HCT116 (cell line): ENCODE results near the gene ITGAE. TPM values are rescaled to one million over a fixed set of nuclear protein-coding genes. Genes with fewer than 3 reads are reported as not detected.
"Not testable (repeated sequence)": the region's sequence is repeated elsewhere in the genome, so short reads cannot be mapped to it uniquely, and the experiment has no call there.

Experiments used
- ATAC-seq: fragments of 200-7000 bp; cut with Tn5 transposase; 2 replicates; pipeline ENCODE4 v1.9.1; 2020; ENCODE audit warnings: mild to moderate bottlenecking, moderate library complexity
- BruUV-seq: library from RNA; stranded (reverse); fragments of 400-500 nt; replicated peaks from 2 replicates; lab custom pipeline; 2021; lab: Mats Ljungman, UMichigan
- CTCF ChIA-PET: fragments of 300-600 bp; sonication (Branson Sonifier 250); formaldehyde crosslinking; loops from one replicate; lab custom pipeline; 2021; ENCODE audit warnings: antibody characterized with exemption; lab: Charles Lee
- POLR2A ChIA-PET: fragments of 300-600, 350-600 bp; sonication (Branson Sonifier 250); formaldehyde crosslinking; loops from one replicate; lab custom pipeline; 2021; ENCODE audit warnings: antibody characterized with exemption; lab: Charles Lee
- RAD21 ChIA-PET, 2 experiments: fragments of 300-600 bp; sonication (Branson Sonifier 250); formaldehyde crosslinking; loops; one replicate each; lab custom pipeline; 2023; ENCODE audit warnings: low total read pairs in 2 of 2; ENCODE audit not compliant: uncharacterized antibody in 2 of 2, unreplicated experiment in 2 of 2, low non-redundant PET in 1 of 2; lab: Charles Lee
- DNase-seq: peaks from one replicate; pipeline ENCODE4 v3.0.0-alpha.2; 2010; ENCODE audit warnings: low read depth, low spot score
- H2AFZ ChIP-seq: fragments of 200-600 bp; shearing (Covaris generic), sonication (generic); 2 replicates; pipeline ENCODE4 v1.6.1; 2017; ENCODE audit warnings: low read depth, mixed run types, mixed read lengths, antibody characterized with exemption, low read length; ENCODE audit not compliant: poor library complexity, severe bottlenecking
- H3K27ac ChIP-seq: 2 replicates; pipeline ENCODE4 v1.5.1; 2012; ENCODE audit warnings: low read depth, low read length
- H3K27me3 ChIP-seq: fragments of 200-600 bp; sonication (generic); 2 replicates; pipeline ENCODE4 v1.6.1; 2016; ENCODE audit warnings: mixed run types, low read length, mixed read lengths; ENCODE audit not compliant: insufficient read depth
- H3K36me3 ChIP-seq, 2 experiments: fragments of 200-500 bp in 1 of 2; fragments of 200-600 bp in 1 of 2; sonication (Bioruptor generic) in 1 of 2; sonication (generic) in 1 of 2; 2 replicates each; pipeline versions ENCODE4 v1.5.1 to v1.6.1; 2014 to 2016; ENCODE audit warnings: low read length in 2 of 2, inconsistent platforms in 1 of 2, mixed read lengths in 1 of 2, mixed run types in 1 of 2; ENCODE audit not compliant: insufficient read depth in 2 of 2, control insufficient read depth in 1 of 2
- H3K4me1 ChIP-seq, 2 experiments: fragments of 200-600 bp in 1 of 2; sonication (generic) in 1 of 2; 2 replicates each; pipeline versions ENCODE4 v1.5.1 to v1.6.1; 2012 to 2017; ENCODE audit warnings: low read length in 2 of 2, inconsistent platforms in 1 of 2, mild to moderate bottlenecking in 1 of 2, mixed read lengths in 1 of 2, mixed run types in 1 of 2, moderate library complexity in 1 of 2; ENCODE audit not compliant: insufficient read depth in 2 of 2, control insufficient read depth in 1 of 2
- H3K4me2 ChIP-seq: fragments of 200-600 bp; sonication (generic); 2 replicates; pipeline ENCODE4 v1.6.1; 2017; ENCODE audit warnings: mixed run types, low read length, mixed read lengths
- H3K4me3 ChIP-seq, 2 experiments: fragments of 200-600 bp in 1 of 2; sonication (generic) in 1 of 2; replicated peaks in 1 of 2; 2 replicates each; pipeline ENCODE4 v1.5.1; 2011 to 2016; ENCODE audit warnings: low read length in 2 of 2, control low read depth in 1 of 2, low read depth in 1 of 2, mild to moderate bottlenecking in 1 of 2, mixed read lengths in 1 of 2, mixed run types in 1 of 2
- H3K79me2 ChIP-seq: fragments of 200-600 bp; sonication (generic); 2 replicates; pipeline ENCODE4 v1.6.1; 2017; ENCODE audit warnings: mild to moderate bottlenecking, mixed run types, low read length, moderate library complexity, mixed read lengths; ENCODE audit not compliant: insufficient read depth
- H3K9ac ChIP-seq: fragments of 200-600 bp; sonication (generic); 2 replicates; pipeline ENCODE4 v1.6.1; 2016; ENCODE audit warnings: low read length, mixed read lengths
- H3K9me2 ChIP-seq: fragments of 200-600 bp; sonication (generic), shearing (Covaris generic); 2 replicates; pipeline ENCODE4 v1.6.1; 2017; ENCODE audit warnings: mixed run types, mild to moderate bottlenecking, moderate library complexity; ENCODE audit not compliant: insufficient read depth
- H3K9me3 ChIP-seq, 2 experiments: fragments of 200-500 bp in 1 of 2; fragments of 200-600 bp in 1 of 2; sonication (Bioruptor generic) in 1 of 2; sonication (generic) in 1 of 2; 2 replicates each; pipeline ENCODE4 v1.6.1; 2014 to 2017; ENCODE audit warnings: low read length in 2 of 2, mixed read lengths in 2 of 2, inconsistent platforms in 1 of 2, low read depth in 1 of 2, mild to moderate bottlenecking in 1 of 2, mixed run types in 1 of 2, moderate library complexity in 1 of 2; ENCODE audit not compliant: control insufficient read depth in 1 of 2, insufficient read depth in 1 of 2
- H4K20me1 ChIP-seq: fragments of 200-600 bp; sonication (generic), shearing (Covaris generic); 2 replicates; pipeline ENCODE4 v1.6.1; 2017; ENCODE audit warnings: mixed run types, mild to moderate bottlenecking, moderate library complexity; ENCODE audit not compliant: insufficient read depth
- ATF3 ChIP-seq: IDR thresholded peaks from 2 replicates; pipeline ENCODE4 v1.6.1; 2012
- CTCF ChIP-seq, 3 experiments: fragments of 200-600 bp in 1 of 3; sonication (generic) in 1 of 3; IDR thresholded peaks in 2 of 3; conservative IDR thresholded peaks in 1 of 3; 2 replicates each; pipeline ENCODE4 v1.5.1; 2012 to 2017; ENCODE audit warnings: low read depth in 2 of 3, low read length in 2 of 3, antibody characterized with exemption in 1 of 3, borderline replicate concordance in 1 of 3, control low read depth in 1 of 3, mild to moderate bottlenecking in 1 of 3, mixed read lengths in 1 of 3, mixed run types in 1 of 3, moderate library complexity in 1 of 3; ENCODE audit not compliant: insufficient read depth in 1 of 3
- RAD21 ChIP-seq: IDR thresholded peaks from 2 replicates; pipeline ENCODE4 v1.6.1; 2012; ENCODE audit warnings: low read depth, mild to moderate bottlenecking
- SP1 ChIP-seq: IDR thresholded peaks from 2 replicates; pipeline ENCODE4 v1.6.1; 2012; ENCODE audit warnings: low read depth
- TCF7L2 ChIP-seq: IDR thresholded peaks from 2 replicates; pipeline ENCODE4 v1.7.0; 2011; ENCODE audit warnings: borderline replicate concordance, inconsistent platforms; ENCODE audit not compliant: insufficient read depth, insufficient read length; ENCODE audit errors: extremely low read depth
- ZFX ChIP-seq: fragments of 450-650 bp; IDR thresholded peaks from 2 replicates; pipeline ENCODE4 v1.6.1; 2017
- intact Hi-C: fragments of 100-400 bp; cut with micrococcal nuclease; formaldehyde crosslinking; loops from 2 replicates; pipeline ENCODE4 v1.10.0; 2022
- total RNA-seq: library from RNA; stranded (reverse); gene quantifications from one replicate; pipeline ENCODE4 v1.2.1, GENCODE V29; 2021; ENCODE audit not compliant: unreplicated experiment

The ITGAE gene
- total RNA-seq, 1 experiment from 2014 or later: 19.9 TPM

DNA sequence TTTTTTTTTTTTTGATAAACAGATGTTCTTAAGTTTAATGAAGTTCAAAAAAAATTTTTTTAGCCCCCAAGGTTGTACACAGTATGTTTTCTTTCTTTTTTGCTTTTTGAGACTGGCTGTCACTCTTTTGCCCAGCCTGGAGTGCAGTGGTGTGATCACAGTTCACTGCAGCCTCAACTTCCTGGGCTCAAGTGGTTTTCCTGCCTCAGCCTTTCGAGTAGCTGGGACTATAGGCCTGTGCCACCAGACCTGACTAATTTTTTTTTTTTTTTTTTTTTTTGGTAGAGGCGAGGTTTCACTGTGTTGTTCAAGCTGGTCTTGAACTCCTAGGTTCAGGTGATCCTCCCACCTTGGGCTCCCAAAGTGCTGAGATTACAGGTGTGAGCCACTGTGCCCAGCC lies 12.8 kb downstream of the ITGAE start (continued):
- no peak for TF ChIP-seq SP1
- no peak for TF ChIP-seq ATF3
- no peak for TF ChIP-seq CTCF (IDR thresholded peaks at IDR 0.05 in 2 of 3, conservative IDR thresholded peaks at IDR 0.05 in 1 of 3; ENCODE audit: borderline replicate concordance in 1 of 3, insufficient read depth in 1 of 3, low read depth in 2 of 3, low read length in 2 of 3)
- TF ChIP-seq, all 23 proteins: peak for 0

DNA sequence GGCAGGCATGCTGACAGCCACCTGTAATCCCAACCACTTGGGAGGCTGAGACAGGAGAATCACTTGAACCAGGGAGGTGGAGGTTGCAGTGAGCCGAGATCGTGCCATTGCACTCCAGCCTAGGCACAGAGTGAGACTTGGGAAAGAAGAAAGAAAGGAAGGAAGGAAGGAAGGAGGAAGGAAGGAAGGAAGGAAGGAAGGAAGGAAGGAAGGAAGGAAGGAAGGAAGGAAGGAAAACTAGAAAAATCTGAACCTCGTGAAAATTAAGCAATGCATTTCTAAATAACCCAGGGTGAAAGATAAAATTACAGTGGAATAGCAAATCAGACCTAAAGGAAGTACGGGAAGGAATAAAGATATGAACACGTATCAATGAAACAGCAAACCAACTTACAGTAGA lies 15.7 kb downstream of the ITGAE start:
- H3K27ac ChIP-seq, DNase-seq, H3K36me3 ChIP-seq, H3K9ac ChIP-seq, H3K9me3 ChIP-seq, ATAC-seq, RAD21 ChIA-PET, H3K4me2 ChIP-seq, POLR2A ChIA-PET, CTCF ChIA-PET, intact Hi-C loops, H3K4me1 ChIP-seq, H2AFZ ChIP-seq, H3K79me2 ChIP-seq, H3K4me3 ChIP-seq, H3K27me3 ChIP-seq, H4K20me1 ChIP-seq, H3K9me2 ChIP-seq, BruUV-seq: not testable (repeated sequence)

DNA sequence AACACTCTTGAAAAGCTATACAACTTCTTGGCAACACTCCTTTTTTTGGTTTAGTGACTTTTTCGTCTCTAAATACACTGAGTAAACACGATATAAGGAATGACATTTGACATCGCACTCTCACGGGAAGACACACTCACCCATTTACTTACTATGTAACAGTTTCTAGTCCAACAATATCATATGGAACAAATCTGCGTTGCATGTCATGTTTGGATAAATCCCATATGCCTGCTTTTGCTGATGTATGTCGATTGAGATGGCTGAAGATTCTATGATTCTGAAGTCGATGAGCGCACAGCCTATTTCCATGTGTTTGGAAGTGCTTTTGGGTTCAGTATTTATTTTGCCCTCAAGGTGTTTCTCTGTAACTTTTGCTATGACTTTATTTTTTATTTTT lies 18.2 kb downstream of the ITGAE start:
- Histone ChIP-seq H3K9ac (no peak overlapping the region), H3K4me2 (no peak overlapping the region), H3K27me3 (no peaks in the 10 kb centered on the region), H3K36me3 (no peaks in the 10 kb centered on the region), H2AFZ (no peak overlapping the region), H4K20me1 (no peaks in the 10 kb centered on the region), H3K79me2 (no peaks in the 10 kb centered on the region), H3K27ac (no peak overlapping the region), H3K9me3 (no peaks in the 10 kb centered on the region), H3K4me1 (no peaks in the 10 kb centered on the region), H3K4me3 (no peak overlapping the region), H3K9me2 (no peaks in the 10 kb centered on the region)
- TF ChIP-seq TCF7L2: no peak
- TF ChIP-seq RAD21: no peak
- TF ChIP-seq ZFX: no peak
- ATAC-seq: no peak
- ChIA-PET CTCF (no interaction called here), POLR2A (no interaction called here), RAD21 (no interaction called here)
- intact Hi-C loops: no loop called here
- no peak for DNase-seq
- BruUV-seq: no TSS peak
